ENCODE data around the gene ZNF469. TPM values are rescaled to one million over a fixed set of nuclear protein-coding genes. Genes with fewer than 3 reads are reported as not detected.
"Not testable (repeated sequence)": the region's sequence is repeated elsewhere in the genome, so short reads cannot be mapped to it uniquely, and the experiment has no call there.

The ZNF469 gene
- total RNA-seq, 1 donor from 2014 or later = under 0.01 TPM

GRCh38 chr16:88356124-88356726 lies 26.5 kb upstream of the ZNF469 start:
- TF ChIP-seq, protein P1, sequence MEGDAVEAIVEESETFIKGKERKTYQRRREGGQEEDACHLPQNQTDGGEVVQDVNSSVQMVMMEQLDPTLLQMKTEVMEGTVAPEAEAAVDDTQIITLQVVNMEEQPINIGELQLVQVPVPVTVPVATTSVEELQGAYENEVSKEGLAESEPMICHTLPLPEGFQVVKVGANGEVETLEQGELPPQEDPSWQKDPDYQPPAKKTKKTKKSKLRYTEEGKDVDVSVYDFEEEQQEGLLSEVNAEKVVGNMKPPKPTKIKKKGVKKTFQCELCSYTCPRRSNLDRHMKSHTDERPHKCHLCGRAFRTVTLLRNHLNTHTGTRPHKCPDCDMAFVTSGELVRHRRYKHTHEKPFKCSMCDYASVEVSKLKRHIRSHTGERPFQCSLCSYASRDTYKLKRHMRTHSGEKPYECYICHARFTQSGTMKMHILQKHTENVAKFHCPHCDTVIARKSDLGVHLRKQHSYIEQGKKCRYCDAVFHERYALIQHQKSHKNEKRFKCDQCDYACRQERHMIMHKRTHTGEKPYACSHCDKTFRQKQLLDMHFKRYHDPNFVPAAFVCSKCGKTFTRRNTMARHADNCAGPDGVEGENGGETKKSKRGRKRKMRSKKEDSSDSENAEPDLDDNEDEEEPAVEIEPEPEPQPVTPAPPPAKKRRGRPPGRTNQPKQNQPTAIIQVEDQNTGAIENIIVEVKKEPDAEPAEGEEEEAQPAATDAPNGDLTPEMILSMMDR (IDR thresholded peaks at IDR 0.05; ENCODE audit: insufficient read depth, low read length, severe bottlenecking) = no peak
- FAIRE-seq = no peak
- no peaks in the 10 kb centered on the region for H3K27me3 ChIP-seq (ENCODE audit: control insufficient read depth, insufficient read depth, low read length)

DNA sequence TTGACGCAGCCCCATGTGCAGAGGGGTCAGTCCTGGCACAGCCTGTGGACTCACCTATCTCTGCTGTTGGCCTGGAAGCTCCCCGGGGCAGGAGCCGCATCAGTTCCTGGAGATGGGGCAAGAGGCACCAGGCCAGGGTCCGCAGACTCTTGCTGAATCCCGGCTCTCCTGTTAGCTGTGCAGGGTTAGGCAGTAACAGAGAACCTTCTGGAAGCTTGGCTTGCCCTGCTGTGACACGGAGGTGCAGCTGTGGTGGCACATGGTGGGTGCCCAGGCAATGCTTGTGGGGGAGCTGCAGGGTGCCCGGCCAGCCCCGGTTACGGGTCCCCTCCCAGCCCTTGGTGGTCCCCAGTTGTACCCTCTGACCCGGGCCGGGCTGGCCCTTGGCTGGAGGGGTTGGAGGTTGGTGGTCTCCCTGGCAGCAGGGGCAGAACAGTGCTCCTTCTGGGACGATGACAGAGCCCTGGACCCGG lies 26.0 kb upstream of the ZNF469 start:
- no peaks in the 10 kb centered on the region for H3K27me3 ChIP-seq (ENCODE audit: control insufficient read depth, insufficient read depth, low read length)
- FAIRE-seq (no peak), DNase-seq (ENCODE audit: low read depth) (no peak)
- H3K36me3 ChIP-seq (ENCODE audit: control insufficient read depth, insufficient read depth, low read length) = no peaks in the 10 kb centered on the region
- H3K4me3 ChIP-seq (ENCODE audit: low read depth, low read length) = no peak overlapping the region
- TF ChIP-seq, protein P1 (IDR thresholded peaks at IDR 0.05; ENCODE audit: insufficient read depth, low read length, severe bottlenecking) = no peak

More at GRCh38 chr16:88356124-88356726, 26.5 kb upstream of the ZNF469 start:
- H3K36me3 ChIP-seq (ENCODE audit: control insufficient read depth, insufficient read depth, low read length) = no peaks in the 10 kb centered on the region
- no peak for DNase-seq (ENCODE audit: low read depth)
- no peak overlapping the region for H3K4me3 ChIP-seq (ENCODE audit: low read depth, low read length)

DNA sequence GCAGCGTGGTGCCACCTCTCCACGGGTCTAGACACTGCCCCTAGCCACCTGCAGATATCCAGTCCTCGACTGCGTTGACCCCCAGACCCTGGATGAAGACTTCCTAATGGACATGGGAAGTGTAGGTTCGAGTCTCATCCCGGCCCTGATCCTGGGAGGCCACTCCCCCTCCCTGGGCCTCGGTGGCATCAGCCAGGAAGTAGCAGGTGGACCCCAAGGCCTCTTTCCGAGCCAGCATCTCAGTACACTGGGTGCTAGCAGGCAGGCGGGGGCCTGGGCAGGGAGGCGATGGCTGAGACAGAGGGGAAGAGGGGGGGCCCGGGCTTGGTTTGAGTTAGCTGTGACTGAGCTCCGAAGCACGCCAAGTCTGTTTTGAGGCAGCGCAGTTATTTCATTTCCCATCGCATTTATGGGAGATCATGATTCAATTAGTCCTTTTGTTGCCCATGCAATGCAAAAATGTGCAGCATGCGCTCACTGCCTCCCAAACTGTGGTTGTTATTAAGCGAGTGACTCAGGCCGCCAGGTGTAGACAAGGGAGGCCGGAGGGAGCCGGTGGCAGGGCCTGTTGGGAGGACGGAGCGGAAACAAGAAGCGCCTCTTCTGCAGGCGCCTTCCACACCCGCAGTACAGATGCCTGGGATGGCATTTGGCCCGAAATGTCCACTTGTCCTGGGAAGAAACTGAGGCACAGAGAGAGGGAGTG lies 25.3 kb upstream of the ZNF469 start:
- DNase-seq (ENCODE audit: low read depth) = no peak
- TF ChIP-seq, protein P1 (IDR thresholded peaks at IDR 0.05; ENCODE audit: insufficient read depth, low read length, severe bottlenecking) = no peak
- Histone ChIP-seq H3K36me3 (ENCODE audit: control insufficient read depth, insufficient read depth, low read length) (no peaks in the 10 kb centered on the region), H3K4me3 (ENCODE audit: low read depth, low read length) (no peak overlapping the region), H3K27me3 (ENCODE audit: control insufficient read depth, insufficient read depth, low read length) (no peaks in the 10 kb centered on the region)
- no peak for FAIRE-seq

GRCh38 chr16:88358023-88358420 lies 24.7 kb upstream of the ZNF469 start:
- DNase-seq (ENCODE audit: low read depth) = no peak
- H3K36me3 ChIP-seq (ENCODE audit: control insufficient read depth, insufficient read depth, low read length) = no peaks in the 10 kb centered on the region
- no peaks in the 10 kb centered on the region for H3K27me3 ChIP-seq (ENCODE audit: control insufficient read depth, insufficient read depth, low read length)
- H3K4me3 ChIP-seq (ENCODE audit: low read depth, low read length) = no peak overlapping the region
- TF ChIP-seq, protein P1 (IDR thresholded peaks at IDR 0.05; ENCODE audit: insufficient read depth, low read length, severe bottlenecking) = no peak
- FAIRE-seq = no peak

- Histone ChIP-seq H3K27me3 (ENCODE audit: control insufficient read depth, insufficient read depth, low read length) (no peaks in the 10 kb centered on the region), H3K4me3 (ENCODE audit: low read depth, low read length) (no peak overlapping the region), H3K36me3 (ENCODE audit: control insufficient read depth, insufficient read depth, low read length) (no peaks in the 10 kb centered on the region)
- DNase-seq (ENCODE audit: low read depth) (no peak), FAIRE-seq (no peak)
- TF ChIP-seq, protein P1 (IDR thresholded peaks at IDR 0.05; ENCODE audit: insufficient read depth, low read length, severe bottlenecking) = no peak
These were observed 23.8 kb upstream of the ZNF469 start for GRCh38 chr16:88359008-88359407.

GRCh38 chr16:88360401-88360800 lies 22.4 kb upstream of the ZNF469 start:
- not testable (repeated sequence) for DNase-seq (ENCODE audit: low read depth); H3K36me3 ChIP-seq (ENCODE audit: control insufficient read depth, insufficient read depth, low read length); H3K27me3 ChIP-seq (ENCODE audit: control insufficient read depth, insufficient read depth, low read length); FAIRE-seq; H3K4me3 ChIP-seq (ENCODE audit: low read depth, low read length)

Measured in bronchial epithelial cell (primary cell).